Activated CD4-positive, alpha-beta T cell treated with anti-CD3 and anti-CD28 coated beads, Interleukin-2, amount 10 ng/mL, durations not matched to agents 24 days and 14 days (primary cell): ENCODE results near the gene ZNF43. TPM values are rescaled to one million over a fixed set of nuclear protein-coding genes. Genes with fewer than 3 reads are reported as not detected.
A peak's percentile ranks its signal among the peaks of the same experiment; 100 is the strongest.
"Not testable (repeated sequence)": the region's sequence is repeated elsewhere in the genome, so short reads cannot be mapped to it uniquely, and the experiment has no call there.

Experiments
- DNase-seq: peaks from one replicate; pipeline ENCODE4 v3.0.0; 2022
- H3K27ac Mint-ChIP-seq: one replicate; pipeline ENCODE4 v1.8.0; 2022; ENCODE audit warnings: mild to moderate bottlenecking, mixed read lengths
- H3K27me3 Mint-ChIP-seq: one replicate; pipeline ENCODE4 v1.8.0; 2022; ENCODE audit warnings: mixed read lengths
- H3K36me3 Mint-ChIP-seq: one replicate; pipeline ENCODE4 v1.8.0; 2022; ENCODE audit warnings: low read depth, mild to moderate bottlenecking, mixed read lengths
- H3K4me1 Mint-ChIP-seq: one replicate; pipeline ENCODE4 v1.8.0; 2021; ENCODE audit warnings: mixed read lengths
- H3K4me3 Mint-ChIP-seq: one replicate; pipeline ENCODE4 v1.8.0; 2022; ENCODE audit warnings: mild to moderate bottlenecking, moderate library complexity, mixed read lengths
- H3K9me3 Mint-ChIP-seq: one replicate; pipeline ENCODE4 v1.8.0; 2021; ENCODE audit warnings: mixed read lengths
- intact Hi-C: fragments of 100-400 bp; cut with micrococcal nuclease; formaldehyde crosslinking; loops from one replicate; pipeline ENCODE4 v1.15.1; 2023
- total RNA-seq: library from RNA; stranded (reverse); gene quantifications from 2 replicates; pipeline ENCODE4 v1.2.3, GENCODE V29; 2022

The ZNF43 gene
- total RNA-seq, 1 donor from 2014 or later: 30.3 TPM

GRCh38 chr19:21766705-21767064 lies 69.3 kb downstream of the ZNF43 start:
- peaks cover 21% of the 10 kb centered on the region for H3K9me3 Mint-ChIP-seq
- H3K36me3 Mint-ChIP-seq: peaks cover 42% of the 10 kb centered on the region
- peak overlapping the region; percentile 83 for H3K27ac Mint-ChIP-seq
- peak; percentile 61 for DNase-seq
- H3K27me3 Mint-ChIP-seq: not testable (repeated sequence)
- intact Hi-C loops: loop anchor here (1.0 to 10.0 kb wide), 4 partner anchors 70 to 622 kb away; partner anchors contain the start of genes ZNF43 and ZNF431
- peak overlapping the region; percentile 94 for H3K4me3 Mint-ChIP-seq
- H3K4me1 Mint-ChIP-seq: peaks cover 17% of the 10 kb centered on the region

- intact Hi-C loops: loop anchor here (10.0 kb wide), 1 partner anchor 620 kb away; the partner anchor contains the start of gene ZNF431
- Mint-ChIP-seq H3K9me3 (peaks cover 20% of the 10 kb centered on the region), H3K27ac (no peak overlapping the region), H3K4me1 (peaks cover 17% of the 10 kb centered on the region), H3K36me3 (peaks cover 55% of the 10 kb centered on the region), H3K4me3 (no peak overlapping the region), H3K27me3 (no peaks in the 10 kb centered on the region)
- DNase-seq: no peak
Measured at GRCh38 chr19:21765151-21765550, 70.8 kb downstream of the ZNF43 start.

GRCh38 chr19:21761547-21761946 lies 74.4 kb downstream of the ZNF43 start:
- H3K4me3 Mint-ChIP-seq, DNase-seq, H3K27ac Mint-ChIP-seq, H3K27me3 Mint-ChIP-seq: not testable (repeated sequence)
- H3K36me3 Mint-ChIP-seq: peaks cover 87% of the 10 kb centered on the region
- peaks cover 13% of the 10 kb centered on the region for H3K4me1 Mint-ChIP-seq
- H3K9me3 Mint-ChIP-seq: peaks cover 37% of the 10 kb centered on the region
- intact Hi-C loops: loop anchor here (10.0 kb wide), 1 partner anchor 617 kb away; the partner anchor contains the start of gene ZNF431

GRCh38 chr19:21758296-21758695 lies 77.7 kb downstream of the ZNF43 start:
- no peak for DNase-seq
- H3K27me3 Mint-ChIP-seq: no peaks in the 10 kb centered on the region
- peaks cover 92% of the 10 kb centered on the region for H3K36me3 Mint-ChIP-seq
- H3K27ac Mint-ChIP-seq: no peak overlapping the region
- no peak overlapping the region for H3K4me3 Mint-ChIP-seq
- intact Hi-C loops: no loop called here
- peaks cover 45% of the 10 kb centered on the region for H3K9me3 Mint-ChIP-seq
- no peaks in the 10 kb centered on the region for H3K4me1 Mint-ChIP-seq

- intact Hi-C loops, H3K4me3 Mint-ChIP-seq, DNase-seq, H3K27ac Mint-ChIP-seq, H3K27me3 Mint-ChIP-seq, H3K4me1 Mint-ChIP-seq: not testable (repeated sequence)
- Mint-ChIP-seq H3K9me3 (peaks cover 36% of the 10 kb centered on the region), H3K36me3 (peaks cover 95% of the 10 kb centered on the region)
Measured at GRCh38 chr19:21755555-21755954, 80.4 kb downstream of the ZNF43 start.

Other genes starting within 250 kb of the ZNF43 start
- gene ZNF100, start 68.6 kb downstream of the ZNF43 start, total RNA-seq: 20.8 and 24.1 TPM in 2 replicates
- gene ZNF208, start 174.8 kb upstream of the ZNF43 start, total RNA-seq: 0.07 TPM in 1 of 2 replicates, not detected in the other
- gene ZNF257, start 216.3 kb upstream of the ZNF43 start, total RNA-seq: 7.1 and 7.7 TPM in 2 replicates